ENCODE results near the gene EFCAB6.

The EFCAB6 gene

DNA sequence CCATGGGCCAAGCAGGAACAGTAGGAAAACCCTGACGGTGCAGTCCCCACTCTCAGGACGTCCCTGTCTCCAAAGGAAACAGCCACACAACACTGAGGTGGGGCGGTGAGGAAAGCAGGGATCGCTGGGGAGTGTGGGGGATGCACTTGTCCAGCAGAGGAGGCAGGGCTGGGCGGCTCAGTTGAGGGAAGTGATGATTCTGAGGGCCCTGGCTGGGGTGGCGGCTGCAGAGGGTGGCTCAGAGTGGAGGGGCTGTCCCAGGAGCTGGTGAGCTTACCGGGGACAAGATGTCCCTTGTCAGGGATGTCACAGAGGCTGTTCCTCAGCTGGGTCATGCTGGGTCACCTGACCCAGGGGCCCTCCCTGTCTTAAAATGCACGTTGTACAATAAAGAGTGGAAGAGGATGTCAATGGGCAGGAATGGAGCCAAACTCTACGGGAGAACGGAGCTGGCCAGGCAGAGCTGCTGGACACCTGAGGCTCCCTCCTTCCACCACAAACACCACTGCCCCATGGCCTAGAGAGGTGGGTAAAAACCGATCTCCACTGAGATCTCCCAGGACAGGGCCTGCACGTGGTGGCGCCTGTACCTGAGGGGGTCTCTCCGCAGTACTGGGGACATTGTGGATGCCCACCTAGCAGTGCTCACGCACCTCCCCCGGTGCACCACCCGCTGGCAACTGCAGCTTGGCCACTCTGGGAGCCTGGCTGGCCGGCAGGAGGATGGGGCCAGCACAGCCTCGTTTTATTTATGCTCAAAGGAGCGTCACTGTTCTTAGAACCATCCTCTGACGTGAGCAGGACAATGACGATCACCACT is 9.7 kb upstream of the EFCAB6 start:
- no peak for DNase-seq
- no peak for TF ChIP-seq POLR2A (IDR thresholded peaks at IDR 0.05; ENCODE audit: low read length)
- no peak for TF ChIP-seq GATA1 (IDR thresholded peaks at IDR 0.05; ENCODE audit: low read depth, low read length)

DNA sequence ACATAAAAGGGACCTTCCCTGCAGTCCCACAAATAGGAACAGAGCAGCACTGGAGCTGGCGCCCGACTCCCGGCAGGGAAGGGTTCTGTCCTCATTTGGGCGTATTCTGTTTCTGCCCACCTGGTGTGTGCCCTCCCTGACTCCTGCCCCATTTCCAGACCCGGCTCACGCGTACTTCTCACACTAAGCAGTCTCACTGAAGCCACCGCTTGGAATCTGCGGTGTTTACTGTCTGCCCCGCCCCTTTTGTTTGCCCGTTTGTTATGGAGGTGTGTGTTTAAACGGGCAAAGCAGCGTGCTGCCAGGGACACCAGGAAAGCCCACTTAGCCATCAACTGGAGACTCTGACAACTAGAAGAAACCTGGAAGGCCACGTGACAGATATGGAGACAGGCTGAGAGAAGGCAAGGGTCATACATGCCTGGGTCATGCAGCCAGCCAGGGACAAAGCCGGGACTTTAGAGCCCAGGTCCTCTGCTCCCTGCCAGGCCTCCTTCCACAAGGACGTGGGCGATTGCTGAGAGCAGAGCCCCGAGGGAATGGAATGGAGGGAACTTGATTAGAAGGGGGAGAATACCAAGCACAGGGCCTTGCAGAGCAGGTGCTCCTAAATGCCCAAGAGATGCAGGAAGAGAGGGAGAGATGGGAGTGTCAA is 8.7 kb upstream of the EFCAB6 start:
- DNase-seq, result no peak
- TF ChIP-seq GATA1 (IDR thresholded peaks at IDR 0.05; ENCODE audit: low read depth, low read length), result no peak
- no peak for TF ChIP-seq POLR2A (IDR thresholded peaks at IDR 0.05; ENCODE audit: low read length)

DNA sequence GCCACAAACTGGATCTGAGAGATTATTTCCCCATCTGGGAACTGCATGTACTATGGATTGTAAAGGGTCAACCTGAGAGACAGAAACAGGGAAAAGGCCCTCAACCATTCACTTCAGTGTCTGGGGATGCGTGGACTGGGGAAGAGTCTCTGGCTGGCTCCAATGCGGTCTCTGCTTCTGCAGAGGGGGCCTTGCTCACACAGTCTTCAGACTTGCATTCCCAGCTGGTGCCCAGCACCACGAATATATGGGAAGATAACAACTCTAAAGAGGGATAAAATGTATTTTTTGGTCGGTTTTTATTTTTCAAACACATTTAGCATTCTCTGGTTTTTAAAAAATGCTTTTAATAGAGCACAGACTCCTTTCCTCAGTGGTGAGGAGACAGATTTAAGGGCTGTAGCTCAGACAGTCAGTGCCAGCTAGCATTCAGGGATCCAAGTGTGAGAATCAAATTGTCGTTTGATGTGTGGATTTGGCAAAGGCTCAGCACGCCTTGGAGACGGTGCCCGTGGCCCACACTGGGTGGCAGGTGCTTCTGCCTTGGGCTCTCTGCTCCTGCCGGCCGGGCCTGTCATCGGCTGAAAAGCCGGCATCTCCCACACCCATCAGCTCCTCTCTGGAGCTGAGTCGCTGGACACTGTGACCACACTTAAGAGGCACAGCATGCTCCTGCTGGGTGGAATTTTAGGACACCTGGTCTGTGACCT is 8.0 kb upstream of the EFCAB6 start:
- TF ChIP-seq GATA1 (IDR thresholded peaks at IDR 0.05; ENCODE audit: low read depth, low read length) (no peak), POLR2A (IDR thresholded peaks at IDR 0.05; ENCODE audit: low read length) (no peak)
- DNase-seq, result no peak

GRCh38 chr22:43819421-43819921 is 7.4 kb upstream of the EFCAB6 start:
- TF ChIP-seq POLR2A (IDR thresholded peaks at IDR 0.05; ENCODE audit: low read length) (no peak), GATA1 (IDR thresholded peaks at IDR 0.05; ENCODE audit: low read depth, low read length) (no peak)
- DNase-seq, result no peak

GRCh38 chr22:43818981-43819380 is 6.9 kb upstream of the EFCAB6 start:
- no peak for DNase-seq
- TF ChIP-seq POLR2A (IDR thresholded peaks at IDR 0.05; ENCODE audit: low read length) (no peak), GATA1 (IDR thresholded peaks at IDR 0.05; ENCODE audit: low read depth, low read length) (no peak)

- DNase-seq, result no peak
- no peak for TF ChIP-seq POLR2A (IDR thresholded peaks at IDR 0.05; ENCODE audit: low read length)
- no peak for TF ChIP-seq GATA1 (IDR thresholded peaks at IDR 0.05; ENCODE audit: low read depth, low read length)
Measured at GRCh38 chr22:43817402-43817801, 5.3 kb upstream of the EFCAB6 start.

DNA sequence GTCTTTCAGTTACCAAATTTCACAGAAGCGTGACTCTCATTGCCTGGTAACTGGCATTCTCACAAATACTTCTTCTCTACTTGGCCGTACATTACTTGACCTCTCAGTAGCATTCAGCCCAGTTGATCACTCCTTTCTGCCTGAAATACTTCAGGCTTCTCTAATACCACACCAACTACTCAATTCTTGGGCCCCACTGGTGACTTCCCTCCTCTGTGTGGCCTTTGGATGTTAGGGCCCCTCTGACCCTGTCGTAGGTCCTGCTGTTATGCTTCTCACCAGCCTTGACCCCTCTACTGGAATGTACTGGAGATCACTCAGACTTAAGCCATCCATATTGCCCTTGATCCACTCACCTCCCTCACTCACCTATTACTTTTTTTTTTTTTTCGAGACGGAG is 2.2 kb upstream of the EFCAB6 start:
- no peak for DNase-seq
- TF ChIP-seq GATA1 (IDR thresholded peaks at IDR 0.05; ENCODE audit: low read depth, low read length) (no peak), POLR2A (IDR thresholded peaks at IDR 0.05; ENCODE audit: low read length) (no peak)

DNA sequence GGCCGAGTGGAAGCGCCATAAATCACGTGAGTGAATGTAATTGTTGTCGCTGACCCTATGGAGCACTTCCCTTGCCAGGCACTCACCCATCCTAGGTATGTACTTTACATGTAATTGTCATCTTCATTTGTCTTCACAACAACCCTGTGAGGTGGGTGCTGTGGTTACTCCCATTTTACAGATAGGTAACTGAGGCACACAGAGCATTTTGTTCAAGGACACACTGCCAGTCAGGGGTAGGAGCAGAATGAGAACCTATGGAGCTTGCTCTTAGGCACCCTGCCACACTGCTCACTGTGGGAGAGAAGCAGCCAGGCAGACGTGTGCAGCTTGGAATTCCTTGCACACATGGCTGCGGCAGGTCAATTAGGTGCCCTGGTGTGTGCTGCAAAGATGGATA is 785 bp upstream of the EFCAB6 start:
- no peak for DNase-seq
- TF ChIP-seq POLR2A (IDR thresholded peaks at IDR 0.05; ENCODE audit: low read length) (no peak), GATA1 (IDR thresholded peaks at IDR 0.05; ENCODE audit: low read depth, low read length) (no peak)

DNA sequence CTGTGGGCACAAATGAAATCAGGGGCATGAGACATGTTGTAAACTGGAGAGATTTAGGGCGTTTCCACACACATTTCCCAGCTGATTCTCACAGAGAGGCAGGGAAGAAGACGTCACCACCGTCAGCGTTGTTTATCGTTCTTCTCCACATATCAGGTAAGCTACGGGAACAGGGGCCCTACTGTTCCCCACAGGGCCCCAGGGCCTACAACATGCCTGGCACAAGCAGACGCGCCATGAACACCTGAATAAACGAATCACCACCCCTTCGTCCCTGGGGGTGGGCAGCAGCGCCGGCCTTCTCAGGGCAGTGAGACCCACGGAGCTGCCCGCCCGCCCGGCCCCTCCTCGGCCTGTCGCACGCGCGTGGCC is 342 bp downstream of the EFCAB6 start:
- TF ChIP-seq POLR2A (IDR thresholded peaks at IDR 0.05; ENCODE audit: low read length), result no peak
- no peak for TF ChIP-seq GATA1 (IDR thresholded peaks at IDR 0.05; ENCODE audit: low read depth, low read length)
- peak; percentile 58 to 67 for DNase-seq

GRCh38 chr22:43802897-43803495 is 9.1 kb downstream of the EFCAB6 start:
- TF ChIP-seq GATA1 (IDR thresholded peaks at IDR 0.05; ENCODE audit: low read depth, low read length) (no peak), POLR2A (IDR thresholded peaks at IDR 0.05; ENCODE audit: low read length) (no peak)

DNA sequence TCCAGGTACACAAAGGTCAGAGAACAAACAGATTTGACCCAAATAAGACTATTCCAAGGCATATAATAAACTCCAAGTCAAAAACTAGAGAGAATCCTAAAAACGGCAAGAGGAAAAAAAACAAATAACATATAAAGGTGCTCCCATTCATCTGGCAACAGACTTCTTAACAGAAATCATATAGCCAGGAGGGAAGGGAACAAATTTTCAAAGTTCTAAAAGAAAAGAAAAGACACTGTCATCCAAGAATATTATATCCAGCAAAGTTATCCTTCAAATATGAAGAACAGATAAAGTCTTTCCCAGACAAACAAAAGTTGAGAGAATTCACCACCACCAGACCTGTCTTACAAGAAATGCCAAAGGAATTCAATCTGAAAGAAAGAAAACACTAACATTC is 11.1 kb downstream of the EFCAB6 start:
- DNase-seq, result no peak
- TF ChIP-seq POLR2A (IDR thresholded peaks at IDR 0.05; ENCODE audit: low read length), result no peak

More at GRCh38 chr22:43802897-43803495, 9.1 kb downstream of the EFCAB6 start:
- no peak for DNase-seq

- DNase-seq, result no peak
- TF ChIP-seq GATA1 (IDR thresholded peaks at IDR 0.05; ENCODE audit: low read depth, low read length), result no peak
- no peak for TF ChIP-seq POLR2A (IDR thresholded peaks at IDR 0.05; ENCODE audit: low read length)
Measured at GRCh38 chr22:43798492-43798891, 13.6 kb downstream of the EFCAB6 start.

DNA sequence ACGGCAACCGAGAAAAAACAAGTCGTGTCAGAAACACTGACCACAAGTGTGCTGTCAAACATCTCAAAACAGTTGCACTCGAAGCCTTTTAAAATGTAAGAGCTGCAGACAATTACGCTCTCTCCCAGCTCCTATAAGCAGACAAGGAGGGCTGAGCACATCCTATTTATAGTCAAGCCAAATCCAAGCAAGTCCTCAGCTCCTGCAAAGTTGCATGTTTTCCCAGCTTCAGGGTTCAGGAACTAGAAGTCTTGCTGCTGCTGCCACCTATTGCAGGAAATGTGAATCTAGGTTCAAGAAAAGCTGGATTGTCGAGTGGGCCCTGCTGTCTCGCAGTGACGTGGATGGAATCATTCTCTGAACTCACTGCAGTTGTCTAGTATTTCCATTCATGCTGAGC is 15.5 kb downstream of the EFCAB6 start:
- TF ChIP-seq GATA1 (IDR thresholded peaks at IDR 0.05; ENCODE audit: low read depth, low read length) (no peak), POLR2A (IDR thresholded peaks at IDR 0.05; ENCODE audit: low read length) (no peak)
- DNase-seq, result no peak

DNA sequence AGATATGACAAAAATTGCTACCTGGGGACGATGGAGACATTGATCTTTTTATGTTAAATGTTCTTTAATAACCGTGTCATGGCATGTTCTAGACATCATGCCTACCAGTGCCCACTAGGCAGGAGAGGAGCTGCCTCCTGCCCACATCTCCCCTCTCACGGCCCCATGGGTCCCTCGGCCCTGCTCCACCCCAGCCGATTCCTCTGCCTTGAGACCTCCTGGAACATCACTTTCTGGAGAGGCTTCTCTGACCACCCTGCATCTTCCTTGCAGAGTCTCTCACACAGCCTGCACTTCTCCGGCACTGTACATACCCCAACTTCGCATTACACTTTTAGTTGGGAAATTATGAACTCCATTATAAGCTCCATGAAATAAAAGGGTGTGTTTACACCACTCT is 16.8 kb downstream of the EFCAB6 start:
- DNase-seq, result no peak
- no peak for TF ChIP-seq GATA1 (IDR thresholded peaks at IDR 0.05; ENCODE audit: low read depth, low read length)
- TF ChIP-seq POLR2A (IDR thresholded peaks at IDR 0.05; ENCODE audit: low read length), result no peak

Data from erythroblast (primary cell).